Sciatic nerve (tissue), 2 donors: ENCODE data around the gene SLC5A5. TPM values are rescaled to one million over a fixed set of nuclear protein-coding genes. Genes with fewer than 3 reads are reported as not detected.

Experiments
- ATAC-seq: fragments of 200-7000 bp; cut with Tn5 transposase; one replicate; pipeline ENCODE4 v1.9.1; 2020; ENCODE audit warnings: mild to moderate bottlenecking, moderate library complexity
- DNase-seq: peaks from one replicate; pipeline ENCODE4 v3.0.0-alpha.2; 2020; ENCODE audit warnings: low spot score
- intact Hi-C: fragments of 100-400 bp; cut with DNase I; formaldehyde crosslinking; loops from one replicate; pipeline ENCODE4 v1.14.2; 2022
- total RNA-seq: library from RNA; stranded (reverse); fragmentation: NEBNext Ultra II Directional; extraction: Animal tissue kit (Norgen Biotek cat#: 25700); gene quantifications from one replicate; pipeline ENCODE4 v1.2.1, GENCODE V29; 2021
- donor health status: DM: no; HTN: no; CAD: no.
- donor health status: DM: no; HTN: no; CAD: no.

SLC5A5 gene
- total RNA-seq, 1 donor from 2014 or later: not detected

GRCh38 chr19:17843908-17844490 is 27.7 kb upstream of the SLC5A5 start:
- ATAC-seq (no peak), DNase-seq (no peak)
- intact Hi-C loops: no loop called here

- ATAC-seq (no peak), DNase-seq (no peak)
- intact Hi-C loops: no loop called here
Measured at GRCh38 chr19:17846146-17846545, 25.6 kb upstream of the SLC5A5 start.

DNA sequence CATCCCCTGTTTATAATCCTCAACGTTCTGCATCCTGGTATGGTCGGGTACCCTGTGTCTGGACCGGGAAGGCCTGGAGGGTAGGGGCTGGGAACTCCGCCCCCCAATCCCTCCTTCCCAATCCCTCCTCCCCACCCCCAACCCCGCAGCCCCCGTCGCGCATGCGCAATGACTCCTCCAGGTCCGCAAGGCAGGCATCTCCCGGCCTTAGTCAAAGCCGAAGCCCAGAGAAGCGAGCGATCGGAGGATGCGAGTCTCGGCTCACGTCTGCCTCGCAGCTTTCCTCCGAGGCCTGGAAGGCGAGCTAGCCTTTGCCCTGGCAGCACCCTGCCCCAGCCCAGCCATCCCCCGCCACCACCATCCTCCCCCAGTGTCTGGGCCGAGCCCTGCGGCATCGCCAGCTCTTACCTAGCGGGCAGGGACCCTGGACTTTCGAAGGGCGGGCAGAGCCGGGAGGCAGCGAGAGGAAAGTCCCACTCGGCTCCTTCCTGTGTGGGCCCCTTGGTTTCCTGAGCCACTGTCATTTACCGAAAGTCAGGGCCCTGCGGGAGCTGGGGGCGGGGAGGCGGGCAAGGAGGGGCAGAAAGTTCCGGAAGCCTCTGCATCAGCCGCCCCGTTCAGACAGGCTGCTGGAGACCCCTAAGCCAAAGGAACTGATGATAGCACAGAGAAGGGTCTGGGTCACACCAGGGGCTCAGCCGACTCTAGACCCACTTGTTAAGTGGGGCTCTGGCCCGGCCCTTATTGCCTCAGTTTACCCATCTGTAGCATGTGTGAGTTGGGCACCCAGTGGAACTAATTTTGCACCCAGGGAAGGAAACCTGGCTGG is 24.0 kb upstream of the SLC5A5 start, which contains the start of gene JAK3:
TSS of gene JAK3 (minus strand) at position 445 of the 829 bp plus-strand sequence. CDS start 3,565 bp downstream, outside the sequence.
- ATAC-seq: peak; percentile 63
- DNase-seq: peak; percentile 78
- intact Hi-C loops: no loop called here

DNA sequence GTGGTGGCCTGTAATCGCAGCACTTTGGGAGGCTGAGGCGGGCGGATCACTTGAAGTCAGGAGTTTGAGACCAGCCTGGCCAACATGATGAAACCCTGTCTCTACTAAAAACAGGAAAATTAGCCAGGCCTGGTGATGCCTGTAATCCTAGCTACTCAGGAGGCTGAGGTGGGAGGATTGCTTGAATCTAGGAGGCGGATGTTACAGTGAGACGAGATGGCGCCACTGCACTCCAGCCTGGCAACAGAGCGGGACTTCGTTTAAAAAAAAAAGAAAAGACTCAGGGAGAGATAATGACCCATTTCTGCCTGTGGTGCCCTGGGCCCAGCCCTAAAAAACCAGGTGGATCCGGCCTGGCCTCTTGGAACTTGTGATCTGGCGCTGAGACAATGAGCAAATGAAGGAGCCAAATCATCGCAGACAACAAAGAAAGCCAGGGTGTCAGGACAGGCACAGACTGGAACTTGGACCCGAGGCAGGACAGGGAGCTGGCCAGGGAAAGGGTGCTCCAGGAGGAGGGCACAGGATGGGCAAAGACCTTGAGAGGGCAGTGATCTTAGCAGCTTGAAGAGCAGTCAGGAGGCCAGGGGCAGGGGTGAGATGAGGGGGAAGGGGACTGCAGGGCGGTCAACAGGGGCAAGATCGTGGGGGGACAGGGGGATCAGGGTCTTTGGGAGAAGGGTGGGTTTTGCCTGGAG is 23.0 kb upstream of the SLC5A5 start:
- ATAC-seq: no peak
- intact Hi-C loops: no loop called here

DNA sequence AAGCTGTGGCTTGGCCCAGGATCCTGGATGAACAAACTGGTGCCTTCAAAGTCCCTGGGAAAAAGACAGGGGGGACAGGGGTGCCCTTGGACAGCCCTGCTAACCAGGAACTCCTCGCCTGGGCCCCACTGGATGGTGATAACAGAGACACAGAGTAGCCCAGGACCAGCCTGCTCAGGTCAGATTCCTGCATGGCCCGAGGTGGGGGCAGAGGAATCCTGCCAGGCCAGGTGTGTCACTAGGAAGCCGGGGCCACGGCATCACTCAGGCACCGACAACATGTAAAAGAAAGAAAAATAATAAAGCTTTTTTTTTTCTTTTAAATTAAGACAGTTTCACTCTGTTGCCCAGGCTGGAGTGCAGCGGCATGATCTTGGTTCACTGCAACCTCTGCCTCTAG is 17.7 kb upstream of the SLC5A5 start:
- intact Hi-C loops: loop anchor here (10.0 kb wide), 1 partner anchor 141 kb away; no protein-coding TSS in a partner anchor
- no peak for DNase-seq
- no peak for ATAC-seq

More for the DNA sequence above, 23.0 kb upstream of the SLC5A5 start:
- no peak for DNase-seq

- DNase-seq: peak; percentile 95
- intact Hi-C loops: loop anchor here (10.0 kb wide), 1 partner anchor 139 kb away; no protein-coding TSS in a partner anchor
- ATAC-seq: peak; percentile 60
Measured at GRCh38 chr19:17855280-17856152, 16.2 kb upstream of the SLC5A5 start.

GRCh38 chr19:17859533-17860330 is 12.0 kb upstream of the SLC5A5 start, which contains the start of gene RPL18A:
Gene RPL18A, plus strand, starts transcription at chr19:17859910. Its CDS starts 47 bp downstream, at chr19:17859957.
- intact Hi-C loops: loop anchor here (10.0 kb wide), 1 partner anchor 135 kb away; no protein-coding TSS in a partner anchor
- ATAC-seq: peak; percentile 99
- peak; percentile 99 for DNase-seq

GRCh38 chr19:17860331-17860992 is 11.3 kb upstream of the SLC5A5 start:
- ATAC-seq (no peak), DNase-seq (no peak)
- intact Hi-C loops: no loop called here

- DNase-seq (no peak), ATAC-seq (no peak)
- intact Hi-C loops: no loop called here
Measured at GRCh38 chr19:17860993-17861360, 10.8 kb upstream of the SLC5A5 start.

- intact Hi-C loops: no loop called here
- ATAC-seq (no peak), DNase-seq (no peak)
Measured at GRCh38 chr19:17861542-17862402, 10.0 kb upstream of the SLC5A5 start.

DNA sequence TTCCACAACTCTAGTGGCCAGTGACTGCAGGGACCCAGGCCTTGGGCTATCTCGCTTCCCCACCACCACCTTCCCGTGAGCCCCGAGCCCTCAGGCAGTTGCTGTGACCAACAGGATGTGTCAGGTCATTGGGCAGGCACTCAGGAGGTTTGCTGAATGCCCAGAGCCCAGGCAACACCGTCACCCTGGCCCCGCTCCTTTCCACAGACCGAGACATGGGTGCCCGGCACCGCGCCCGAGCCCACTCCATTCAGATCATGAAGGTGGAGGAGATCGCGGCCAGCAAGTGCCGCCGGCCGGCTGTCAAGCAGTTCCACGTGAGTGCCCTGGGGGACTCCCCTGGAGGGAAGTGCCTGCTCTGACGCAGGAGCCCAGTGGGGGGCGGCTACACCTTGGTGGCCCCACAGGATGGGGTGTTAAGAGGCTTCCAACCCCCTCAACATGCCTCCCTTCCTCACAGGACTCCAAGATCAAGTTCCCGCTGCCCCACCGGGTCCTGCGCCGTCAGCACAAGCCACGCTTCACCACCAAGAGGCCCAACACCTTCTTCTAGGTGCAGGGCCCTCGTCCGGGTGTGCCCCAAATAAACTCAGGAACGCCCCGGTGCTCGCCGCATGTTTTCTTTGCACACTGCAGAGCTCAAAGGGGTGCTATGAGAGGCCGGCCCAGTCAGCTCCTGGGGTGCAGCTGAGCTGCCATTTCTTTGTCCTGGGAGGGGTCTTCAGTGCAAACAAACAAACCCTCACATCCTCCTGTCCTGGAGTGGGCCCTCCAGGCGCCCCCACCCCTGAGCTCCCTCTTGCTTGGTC is 8.8 kb upstream of the SLC5A5 start:
- no peak for DNase-seq
- no peak for ATAC-seq
- intact Hi-C loops: no loop called here

- DNase-seq (no peak), ATAC-seq (no peak)
- intact Hi-C loops: no loop called here
Measured at GRCh38 chr19:17863520-17864182, 8.1 kb upstream of the SLC5A5 start.

- intact Hi-C loops: no loop called here
- no peak for ATAC-seq
- DNase-seq: no peak
Measured at GRCh38 chr19:17865364-17866311, 6.1 kb upstream of the SLC5A5 start.

DNA sequence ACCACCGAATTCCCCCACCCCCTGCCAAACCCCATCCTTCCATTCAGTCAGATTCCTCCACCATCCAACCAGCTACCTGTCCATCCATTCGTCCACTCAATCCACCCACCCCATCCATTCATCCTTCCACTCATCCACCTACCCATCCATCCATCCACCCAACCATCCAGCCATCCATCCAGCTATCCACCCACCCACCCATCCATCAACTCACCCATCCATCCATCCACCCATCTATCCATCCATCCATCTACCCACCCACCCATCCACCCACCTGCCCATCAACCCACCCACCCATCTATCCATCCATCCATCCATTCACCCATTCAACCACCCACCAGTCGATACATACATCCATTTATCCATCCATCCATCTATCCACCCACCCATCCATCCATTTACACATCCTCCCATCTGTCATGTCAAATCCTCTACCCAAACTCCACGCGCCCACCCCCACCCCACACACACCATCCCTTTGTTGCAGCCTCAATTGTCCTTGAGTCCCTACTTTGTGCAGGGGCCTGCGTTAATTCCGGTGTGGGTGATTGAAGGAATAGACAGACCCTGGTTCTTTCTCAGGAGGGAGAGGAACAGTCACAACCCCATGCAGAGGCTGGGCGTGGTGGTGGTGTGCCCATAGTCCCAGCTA is 5.3 kb upstream of the SLC5A5 start:
- intact Hi-C loops: no loop called here
- DNase-seq: no peak
- ATAC-seq: no peak
